ENCODE data around the gene IRX4.
A peak's percentile ranks its signal among the peaks of the same experiment; 100 is the strongest.
"Not testable (repeated sequence)": the region's sequence is repeated elsewhere in the genome, so short reads cannot be mapped to it uniquely, and the experiment has no call there.

The IRX4 gene

DNA sequence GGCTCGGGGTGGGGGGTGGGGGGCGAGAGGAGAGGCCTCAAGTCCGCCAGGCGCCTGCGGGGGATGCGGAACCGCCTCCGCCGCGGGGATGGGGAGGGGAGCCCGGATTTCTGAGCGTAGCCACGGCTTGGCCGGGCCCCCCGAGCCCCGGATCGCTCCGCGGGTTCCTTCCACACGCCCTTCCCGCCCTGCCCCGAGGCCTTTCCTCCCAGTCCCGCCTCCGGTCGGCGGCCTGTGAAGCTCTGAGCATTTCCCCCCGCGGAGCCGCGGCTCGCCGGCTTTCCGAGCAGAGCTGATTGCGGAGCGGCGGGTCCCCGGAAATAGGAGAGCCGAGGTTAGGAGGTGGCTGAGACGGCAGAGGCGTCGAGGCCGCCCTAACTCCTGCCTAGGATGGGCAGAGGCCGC, 6.1 kb downstream of the IRX4 start:
- DNase-seq, result peak; percentile 33

DNA sequence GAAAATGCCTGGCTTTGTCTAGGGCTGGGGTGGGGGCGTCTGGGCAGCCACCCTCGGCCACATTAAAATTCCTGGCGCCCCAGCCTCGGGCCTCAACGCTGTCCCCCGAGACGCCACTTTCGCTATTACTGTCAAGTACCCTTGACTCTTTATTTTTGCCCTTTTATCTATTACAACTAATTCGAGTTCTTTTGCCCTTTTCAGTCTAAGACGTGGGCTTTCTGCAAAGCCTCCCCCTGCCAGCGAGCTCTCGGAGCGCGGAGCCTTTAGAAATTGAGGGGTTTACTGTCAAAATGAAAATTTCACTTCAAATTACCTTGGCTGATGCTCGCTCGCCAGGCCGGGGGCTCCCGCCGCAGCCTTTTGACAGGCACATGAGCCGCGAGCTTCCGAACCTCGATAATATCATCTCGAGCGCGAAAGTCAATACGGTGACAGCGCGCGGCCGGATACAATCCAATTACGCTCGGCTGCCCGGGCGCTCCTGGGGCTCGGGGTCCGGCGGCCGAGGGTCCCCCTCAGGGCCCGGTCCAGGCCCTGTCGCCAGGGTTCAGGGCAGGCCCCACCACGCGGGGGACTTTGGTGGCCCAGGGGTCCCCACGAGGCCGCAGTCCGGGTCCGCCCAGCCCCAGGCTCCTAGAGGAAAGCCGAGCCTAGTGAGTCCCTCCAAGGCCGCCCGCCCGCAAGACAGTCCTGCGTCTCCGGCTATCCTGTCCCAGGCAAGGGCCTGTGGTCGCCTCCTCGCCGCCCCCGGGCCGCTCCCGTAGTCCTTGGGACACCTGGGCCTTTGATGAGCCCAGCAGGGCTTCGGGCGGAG, 6.7 kb downstream of the IRX4 start:
- no peak for DNase-seq

- DNase-seq, result no peak
Measured at GRCh38 chr5:1875281-1875842, 7.4 kb downstream of the IRX4 start.

- DNase-seq, result no peak
Measured at GRCh38 chr5:1874771-1875220, 7.9 kb downstream of the IRX4 start.

DNA sequence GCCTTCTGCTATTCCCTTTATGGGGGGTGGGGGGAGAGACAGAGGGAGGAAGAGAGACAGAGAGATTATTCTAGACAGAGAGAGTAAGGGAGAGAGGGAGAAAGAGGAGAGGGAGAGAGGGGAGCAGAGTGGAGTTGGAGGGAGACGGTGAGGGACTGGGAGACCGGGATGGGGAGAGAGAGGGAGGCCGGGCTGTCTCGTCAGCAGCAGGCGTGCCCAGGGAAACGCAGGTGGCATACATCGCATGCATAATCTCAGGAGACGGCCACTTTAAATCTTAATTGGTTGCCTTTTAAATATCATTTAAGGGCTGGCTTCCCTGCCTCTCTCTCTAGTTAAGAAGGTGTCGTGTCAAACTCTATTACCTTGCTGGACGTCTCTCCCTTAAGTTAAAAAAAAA, 8.4 kb downstream of the IRX4 start:
- DNase-seq, result no peak

GRCh38 chr5:1873243-1873959, 9.3 kb downstream of the IRX4 start:
- DNase-seq, result no peak

DNA sequence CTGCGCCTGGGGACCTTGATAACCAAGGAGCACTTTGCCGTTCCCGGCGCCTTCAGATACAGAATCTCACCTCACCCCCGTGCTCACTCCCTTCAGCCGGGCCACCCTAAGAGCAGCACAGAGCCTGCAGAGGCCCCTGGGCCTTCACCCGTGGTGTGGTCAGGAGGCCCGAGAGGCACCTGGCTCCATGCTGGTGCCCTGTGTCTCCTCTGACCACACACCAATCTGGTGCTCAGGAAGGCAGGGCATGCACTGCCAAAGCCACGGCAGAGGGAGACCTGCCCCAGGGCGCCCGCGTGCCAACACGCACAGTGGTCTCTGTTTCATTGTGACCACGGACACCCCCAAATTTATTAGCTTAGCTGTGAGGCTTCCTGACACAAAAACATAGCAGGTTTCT, 11.3 kb downstream of the IRX4 start:
- no peak for DNase-seq

DNA sequence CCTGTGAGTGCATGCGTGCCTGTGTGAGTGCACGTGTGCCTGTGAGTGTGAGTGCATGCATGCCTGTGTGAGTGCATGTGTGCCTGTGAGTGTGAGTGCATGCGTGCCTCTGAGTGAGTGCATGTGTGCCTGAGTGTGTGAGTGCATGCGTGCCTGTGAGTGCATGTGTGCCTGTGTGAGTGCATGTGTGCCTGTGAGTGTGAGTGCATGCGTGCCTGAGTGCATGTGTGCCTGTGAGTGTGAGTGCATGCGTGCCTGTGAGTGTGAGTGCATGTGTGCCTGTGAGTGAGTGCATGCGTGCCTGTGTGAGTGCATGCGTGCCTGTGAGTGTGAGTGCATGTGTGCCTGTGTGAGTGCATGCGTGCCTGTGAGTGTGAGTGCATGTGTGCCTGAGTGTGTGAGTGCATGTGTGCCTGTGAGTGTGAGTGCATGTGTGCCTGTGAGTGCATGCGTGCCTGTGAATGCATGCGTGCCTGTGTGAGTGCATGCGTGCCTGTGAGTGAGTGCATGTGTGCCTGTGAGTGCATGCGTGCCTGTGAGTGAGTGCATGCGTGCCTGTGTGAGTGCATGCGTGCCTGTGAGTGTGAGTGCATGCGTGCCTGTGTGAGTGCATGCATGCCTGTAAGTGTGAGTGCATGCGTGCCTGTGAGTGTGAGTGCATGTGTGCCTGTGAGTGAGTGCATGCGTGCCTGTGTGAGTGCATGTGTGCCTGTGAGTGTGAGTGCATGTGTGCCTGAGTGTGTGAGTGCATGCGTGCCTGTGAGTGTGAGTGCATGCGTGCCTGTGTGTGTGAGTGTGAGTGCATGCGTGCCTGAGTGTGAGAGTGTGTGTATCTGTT, 12.1 kb downstream of the IRX4 start:
- DNase-seq, result not testable (repeated sequence)

- DNase-seq, result no peak
Measured at GRCh38 chr5:1868886-1869475, 13.7 kb downstream of the IRX4 start.

- DNase-seq, result no peak
Measured at GRCh38 chr5:1867815-1868143, 14.9 kb downstream of the IRX4 start.

DNA sequence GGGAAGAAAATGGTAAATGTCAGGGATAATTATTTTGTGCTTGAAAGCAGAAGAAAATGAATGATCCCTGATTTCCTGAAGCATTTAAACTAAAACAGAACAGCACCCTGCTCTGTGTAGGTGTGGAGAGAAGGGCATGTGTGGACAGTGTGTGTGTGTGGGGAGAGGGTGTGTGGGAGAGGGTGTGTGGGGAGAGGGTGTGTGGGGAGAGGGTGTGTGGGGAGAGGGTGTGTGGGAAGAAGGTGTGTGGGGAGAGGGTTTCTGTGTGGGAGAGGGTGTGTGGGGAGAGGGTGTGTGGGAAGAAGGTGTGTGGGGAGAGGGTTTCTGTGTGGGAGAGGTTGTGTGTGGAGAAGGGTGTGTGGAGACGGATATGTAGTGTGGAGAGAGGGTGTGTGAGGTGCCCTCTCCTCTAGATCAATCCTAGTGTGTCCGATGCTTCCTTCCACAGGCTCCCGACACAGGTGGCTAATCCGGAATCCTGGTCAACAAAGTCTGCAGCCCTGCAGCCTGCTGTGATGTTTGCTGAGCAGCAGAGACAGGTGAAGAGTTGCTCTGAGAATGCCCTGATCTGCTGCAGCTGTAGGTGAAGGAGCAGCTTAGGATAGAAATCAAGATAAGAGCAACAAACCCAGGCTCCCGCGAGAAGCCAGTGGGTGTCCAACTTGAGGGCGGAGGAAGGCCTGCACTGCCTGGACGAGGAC, 15.5 kb downstream of the IRX4 start:
- no peak for DNase-seq

GRCh38 chr5:1865948-1866347, 16.8 kb downstream of the IRX4 start:
- DNase-seq, result no peak

GRCh38 chr5:1865486-1865885, 17.2 kb downstream of the IRX4 start:
- no peak for DNase-seq

GRCh38 chr5:1864896-1865440, 17.8 kb downstream of the IRX4 start:
- no peak for DNase-seq

- no peak for DNase-seq
Measured at GRCh38 chr5:1860949-1861348, 21.8 kb downstream of the IRX4 start.

- no peak for DNase-seq
Measured at GRCh38 chr5:1860021-1860610, 22.6 kb downstream of the IRX4 start.

DNA sequence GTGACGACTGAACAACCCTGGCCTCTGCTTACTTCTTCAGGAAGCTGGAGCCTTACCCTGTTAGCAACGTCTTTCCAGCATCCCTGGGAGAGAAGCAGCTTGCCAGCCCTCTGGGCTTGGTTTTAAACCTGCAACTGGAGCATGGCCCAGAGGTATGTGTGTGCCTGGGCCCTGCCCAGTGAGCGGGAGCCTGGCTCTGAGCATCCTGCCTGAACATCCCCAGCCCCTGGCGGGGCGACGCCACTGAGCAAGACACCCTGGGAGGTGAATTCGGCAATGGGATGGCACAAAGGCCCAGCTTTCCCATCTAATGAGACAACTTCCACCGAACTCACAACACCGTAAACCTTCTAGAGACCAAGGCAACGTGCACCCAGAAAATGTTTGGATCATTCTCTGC, 23.6 kb downstream of the IRX4 start:
- no peak for DNase-seq

- DNase-seq, result no peak
Measured at GRCh38 chr5:1858436-1858835, 24.3 kb downstream of the IRX4 start.

DNA sequence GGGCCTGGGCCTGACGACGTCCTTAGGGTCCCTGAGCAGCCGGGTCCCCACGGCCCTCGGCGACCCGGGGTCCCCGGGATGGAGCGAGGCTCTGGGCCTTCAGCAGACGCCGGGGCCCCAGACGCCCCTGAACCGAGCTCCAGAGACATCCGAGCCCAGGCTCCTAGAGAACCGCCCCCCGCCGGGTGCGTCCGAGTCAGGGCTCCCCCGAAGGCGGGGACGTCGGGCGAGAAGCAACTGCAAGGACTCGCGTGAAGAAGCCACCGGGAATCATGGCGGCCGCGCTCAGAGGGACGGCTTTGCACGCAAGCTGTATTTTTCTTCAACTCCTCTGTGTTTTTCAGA, 25.5 kb downstream of the IRX4 start:
- no peak for DNase-seq

- DNase-seq, result no peak
Measured at GRCh38 chr5:1856596-1857255, 26.0 kb downstream of the IRX4 start.

DNA sequence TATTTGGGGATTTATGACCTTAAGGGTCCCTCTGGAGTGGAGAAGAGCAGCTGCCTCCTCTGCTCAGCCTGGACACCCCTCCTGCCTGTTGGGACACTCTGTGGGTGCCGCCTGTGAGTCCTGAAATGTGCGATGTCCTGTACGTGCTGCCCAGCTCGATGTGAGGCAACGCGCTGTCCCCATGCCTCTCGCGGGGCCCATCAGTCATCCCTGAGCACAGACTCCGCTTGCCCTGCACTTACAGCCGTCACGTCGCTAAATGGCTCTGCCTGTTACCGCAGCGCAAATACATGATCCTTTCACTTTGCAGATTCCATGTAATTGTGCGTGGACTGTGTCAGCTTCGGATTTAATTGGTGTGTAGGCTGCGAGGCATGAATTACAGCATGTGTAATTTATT, 27.1 kb downstream of the IRX4 start:
- no peak for DNase-seq

All from activated CD4-positive, alpha-beta T cell treated with anti-CD3 and anti-CD28 coated beads for 48 hours (primary cell).